Muscle of arm (tissue), 12 donors: ENCODE results near the gene EPAS1. TPM values are rescaled to one million over a fixed set of nuclear protein-coding genes. Genes with fewer than 3 reads are reported as not detected.

Source experiments
- DNase-seq: peaks from one replicate; pipeline ENCODE4 v3.0.0-alpha.2; 2013
- polyA plus RNA-seq, 12 donors: library from polyadenylated mRNA; unstranded; fragments of 120-200 nt; gene quantifications; one replicate each; pipeline ENCODE4 v1.2.1, GENCODE V29; 2013; ENCODE audit not compliant: insufficient read length in 12 of 12

The EPAS1 gene
- polyA plus RNA-seq, 12 donors = 34.5 to 65.0 (median 39.2) TPM; not detected in 1

- DNase-seq = no peak
Observed at GRCh38 chr2:46269544-46270273, 27.5 kb upstream of the EPAS1 start.

- no peak for DNase-seq
Observed at GRCh38 chr2:46270384-46270783, 26.8 kb upstream of the EPAS1 start.

GRCh38 chr2:46273225-46273863 lies 23.9 kb upstream of the EPAS1 start:
- no peak for DNase-seq

GRCh38 chr2:46273919-46274318 lies 23.3 kb upstream of the EPAS1 start:
- no peak for DNase-seq

- no peak for DNase-seq
Observed at GRCh38 chr2:46274586-46274985, 22.6 kb upstream of the EPAS1 start.

GRCh38 chr2:46275995-46276394 lies 21.2 kb upstream of the EPAS1 start:
- peak; percentile 32 for DNase-seq

GRCh38 chr2:46276642-46277041 lies 20.6 kb upstream of the EPAS1 start:
- DNase-seq = no peak

GRCh38 chr2:46277431-46278190 lies 19.6 kb upstream of the EPAS1 start:
- DNase-seq = no peak

- no peak for DNase-seq
Observed at GRCh38 chr2:46278952-46279351, 18.3 kb upstream of the EPAS1 start.

- DNase-seq = no peak
Observed at GRCh38 chr2:46281939-46282338, 15.3 kb upstream of the EPAS1 start.

GRCh38 chr2:46283693-46284092 lies 13.5 kb upstream of the EPAS1 start:
- DNase-seq = no peak

- no peak for DNase-seq
Observed at GRCh38 chr2:46284260-46284659, 12.9 kb upstream of the EPAS1 start.

GRCh38 chr2:46284796-46285195 lies 12.4 kb upstream of the EPAS1 start:
- DNase-seq = no peak

GRCh38 chr2:46286715-46287114 lies 10.5 kb upstream of the EPAS1 start:
- DNase-seq = no peak

- DNase-seq = no peak
Observed at GRCh38 chr2:46290078-46290477, 7.1 kb upstream of the EPAS1 start.

- no peak for DNase-seq
Observed at GRCh38 chr2:46293466-46293865, 3.7 kb upstream of the EPAS1 start.

- no peak for DNase-seq
Observed at GRCh38 chr2:46294176-46294836, 2.9 kb upstream of the EPAS1 start.

GRCh38 chr2:46296216-46296839 lies 879 bp upstream of the EPAS1 start:
- DNase-seq = peak; percentile 15

GRCh38 chr2:46297546-46298271 lies 502 bp downstream of the EPAS1 start:
- peak; percentile 15 for DNase-seq

- DNase-seq = peak; percentile 17
Observed at GRCh38 chr2:46298272-46298521, 990 bp downstream of the EPAS1 start.
